ENCODE measurements around the gene NSMCE3.

NSMCE3 gene

GRCh38 chr15:29283381-29283780, 13.8 kb upstream of the NSMCE3 start:
- no peak for DNase-seq (ENCODE audit: low read depth)
- TF ChIP-seq, protein P1, sequence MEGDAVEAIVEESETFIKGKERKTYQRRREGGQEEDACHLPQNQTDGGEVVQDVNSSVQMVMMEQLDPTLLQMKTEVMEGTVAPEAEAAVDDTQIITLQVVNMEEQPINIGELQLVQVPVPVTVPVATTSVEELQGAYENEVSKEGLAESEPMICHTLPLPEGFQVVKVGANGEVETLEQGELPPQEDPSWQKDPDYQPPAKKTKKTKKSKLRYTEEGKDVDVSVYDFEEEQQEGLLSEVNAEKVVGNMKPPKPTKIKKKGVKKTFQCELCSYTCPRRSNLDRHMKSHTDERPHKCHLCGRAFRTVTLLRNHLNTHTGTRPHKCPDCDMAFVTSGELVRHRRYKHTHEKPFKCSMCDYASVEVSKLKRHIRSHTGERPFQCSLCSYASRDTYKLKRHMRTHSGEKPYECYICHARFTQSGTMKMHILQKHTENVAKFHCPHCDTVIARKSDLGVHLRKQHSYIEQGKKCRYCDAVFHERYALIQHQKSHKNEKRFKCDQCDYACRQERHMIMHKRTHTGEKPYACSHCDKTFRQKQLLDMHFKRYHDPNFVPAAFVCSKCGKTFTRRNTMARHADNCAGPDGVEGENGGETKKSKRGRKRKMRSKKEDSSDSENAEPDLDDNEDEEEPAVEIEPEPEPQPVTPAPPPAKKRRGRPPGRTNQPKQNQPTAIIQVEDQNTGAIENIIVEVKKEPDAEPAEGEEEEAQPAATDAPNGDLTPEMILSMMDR (IDR thresholded peaks at IDR 0.05; ENCODE audit: low read depth, low read length, missing control alignments) = no peak
- H3K4me3 ChIP-seq (ENCODE audit: low read depth, low read length) = no peak overlapping the region

DNA sequence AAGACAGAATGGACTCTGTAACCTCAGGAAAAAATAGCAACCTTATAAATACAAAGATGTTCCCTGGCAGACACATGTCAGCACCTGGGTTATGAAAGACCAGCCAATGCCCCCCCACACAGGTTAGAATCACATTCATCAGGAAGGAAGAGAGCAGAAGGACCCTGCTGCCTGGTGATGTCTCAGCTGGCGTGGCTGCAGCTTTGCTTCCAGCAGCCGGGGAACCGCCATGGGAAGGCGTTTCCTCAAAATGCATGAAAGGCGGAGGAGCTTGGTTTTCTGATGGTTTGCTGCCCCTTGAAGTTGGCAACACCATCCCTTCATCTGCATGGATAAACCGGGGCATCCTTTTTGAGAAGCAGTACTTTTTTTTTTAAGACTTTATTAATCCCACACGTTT, 10.9 kb upstream of the NSMCE3 start:
- DNase-seq (ENCODE audit: low read depth) = no peak
- no peak overlapping the region for H3K4me3 ChIP-seq (ENCODE audit: low read depth, low read length)
- TF ChIP-seq, protein P1 (IDR thresholded peaks at IDR 0.05; ENCODE audit: low read depth, low read length, missing control alignments) = no peak

- TF ChIP-seq, protein P1 (IDR thresholded peaks at IDR 0.05; ENCODE audit: low read depth, low read length, missing control alignments) = no peak
- no peak for DNase-seq (ENCODE audit: low read depth)
- H3K4me3 ChIP-seq (ENCODE audit: low read depth, low read length) = no peak overlapping the region
Observed at GRCh38 chr15:29278436-29279105, 8.9 kb upstream of the NSMCE3 start.

GRCh38 chr15:29276366-29276765, 6.7 kb upstream of the NSMCE3 start:
- TF ChIP-seq, protein P1 (IDR thresholded peaks at IDR 0.05; ENCODE audit: low read depth, low read length, missing control alignments) = no peak
- DNase-seq (ENCODE audit: low read depth) = no peak
- H3K4me3 ChIP-seq (ENCODE audit: low read depth, low read length) = no peak overlapping the region

DNA sequence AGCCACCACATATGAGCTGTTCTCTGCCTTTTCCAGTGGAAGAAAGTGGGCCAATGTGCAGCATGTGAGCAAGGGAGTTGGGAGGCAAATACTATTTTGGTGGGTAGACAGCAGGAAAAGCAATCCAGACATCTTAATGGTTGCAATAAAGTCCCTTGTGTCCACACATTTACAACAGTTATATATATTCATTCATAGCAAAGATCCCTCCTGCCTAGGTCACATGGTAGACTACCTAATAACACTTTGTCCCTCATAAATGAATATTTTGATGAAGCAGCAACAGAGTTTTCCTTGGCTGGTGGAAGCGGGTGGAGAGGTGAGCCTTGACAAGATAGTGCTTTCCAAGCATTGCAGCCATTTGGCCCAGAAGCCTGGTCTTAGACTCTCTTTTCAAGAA, 6.2 kb upstream of the NSMCE3 start:
- no peak overlapping the region for H3K4me3 ChIP-seq (ENCODE audit: low read depth, low read length)
- TF ChIP-seq, protein P1 (IDR thresholded peaks at IDR 0.05; ENCODE audit: low read depth, low read length, missing control alignments) = no peak
- no peak for DNase-seq (ENCODE audit: low read depth)

DNA sequence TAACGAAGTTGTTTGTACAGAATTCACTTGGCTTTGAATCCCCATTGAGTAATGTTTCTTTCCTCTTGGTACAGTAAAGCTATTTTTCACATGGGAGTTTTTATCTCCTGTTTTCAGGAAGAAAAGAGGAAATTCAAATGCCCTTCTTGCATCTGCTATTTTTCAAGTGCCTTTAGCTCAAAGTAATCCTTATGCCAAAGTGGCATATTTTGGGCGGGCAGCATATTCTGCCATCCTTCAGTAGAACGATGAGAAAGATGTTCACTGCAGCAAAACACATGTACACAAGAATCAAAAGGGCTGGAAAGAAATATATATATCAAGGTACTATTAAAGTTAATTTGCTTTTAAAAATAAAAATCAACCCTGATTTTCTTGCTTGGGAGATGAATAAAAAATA, 5.3 kb upstream of the NSMCE3 start:
- H3K4me3 ChIP-seq (ENCODE audit: low read depth, low read length) = no peak overlapping the region
- TF ChIP-seq, protein P1 (IDR thresholded peaks at IDR 0.05; ENCODE audit: low read depth, low read length, missing control alignments) = no peak
- DNase-seq (ENCODE audit: low read depth) = no peak

DNA sequence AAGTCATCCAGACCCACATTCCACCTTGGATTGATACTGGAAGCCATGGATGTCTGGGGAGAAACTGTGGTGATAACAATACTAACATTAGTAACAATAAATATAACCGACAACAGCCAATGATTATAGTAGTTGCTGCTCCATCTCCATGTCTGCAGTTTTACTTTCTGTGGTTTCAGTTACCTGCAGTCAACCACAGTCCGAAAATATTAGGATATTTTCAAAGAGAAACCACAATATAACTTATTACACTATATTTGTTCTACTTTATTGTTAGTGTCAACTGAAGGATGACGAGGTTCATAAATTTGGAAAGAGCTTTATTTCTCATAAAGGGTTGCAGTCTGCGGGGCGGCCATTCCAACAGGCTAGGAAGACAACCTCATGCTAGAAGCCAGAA, 2.6 kb upstream of the NSMCE3 start:
- DNase-seq (ENCODE audit: low read depth) = no peak
- TF ChIP-seq, protein P1 (IDR thresholded peaks at IDR 0.05; ENCODE audit: low read depth, low read length, missing control alignments) = no peak
- H3K4me3 ChIP-seq (ENCODE audit: low read depth, low read length) = no peak overlapping the region

Measured in GM12864 (cell line).